Breast epithelium (tissue), 4 donors: ENCODE results near the gene ADGRL3. TPM values are rescaled to one million over a fixed set of nuclear protein-coding genes. Genes with fewer than 3 reads are reported as not detected.

ENCODE experiments used
- DNase-seq, 2 donors: peaks; one replicate each; pipeline ENCODE4 v3.0.0-alpha.2; 2019; ENCODE audit warnings: low spot score in 2 of 2
- H3K27ac ChIP-seq, 2 donors: fragments of 200-600 bp; sonication (generic) in 1 of 2; one replicate each; pipeline ENCODE4 v1.5.1; 2016 to 2019; ENCODE audit warnings: mild to moderate bottlenecking in 1 of 2
- H3K27me3 ChIP-seq, 2 donors: fragments of 200-600 bp; sonication (generic) in 1 of 2; one replicate each; pipeline versions ENCODE4 v1.5.1 to v1.6.0; 2017 to 2019; ENCODE audit warnings: control low read depth in 1 of 2, mild to moderate bottlenecking in 1 of 2
- H3K36me3 ChIP-seq: fragments of 200-600 bp; one replicate; pipeline ENCODE4 v1.5.1; 2019
- H3K4me1 ChIP-seq, 2 donors: fragments of 200-600 bp; sonication (generic); one replicate each; pipeline ENCODE4 v1.5.1; 2016 to 2019; ENCODE audit warnings: control low read depth in 1 of 2
- H3K4me3 ChIP-seq, 3 donors: fragments of 200-600 bp; sonication (generic); 1 replicate in 2 of 3; 2 replicates in 1 of 3; pipeline ENCODE4 v1.5.1; 2016 to 2019; ENCODE audit warnings: mild to moderate bottlenecking in 3 of 3, moderate library complexity in 2 of 3
- H3K9me3 ChIP-seq, 2 donors: fragments of 200-600 bp; sonication (generic) in 1 of 2; one replicate each; pipeline ENCODE4 v1.5.1; 2016 to 2019; ENCODE audit warnings: control low read depth in 1 of 2
- POLR2A ChIP-seq: fragments of 450-650 bp; IDR thresholded peaks from one replicate; pipeline ENCODE4 v1.6.1; 2016; ENCODE audit warnings: antibody characterized with exemption, mild to moderate bottlenecking, moderate library complexity
- POLR2AphosphoS5 ChIP-seq, 3 donors: sonication (generic); formaldehyde crosslinking; IDR thresholded peaks; one replicate each; pipeline ENCODE4 v1.6.1; 2017; ENCODE audit warnings: antibody characterized with exemption in 3 of 3
- intact Hi-C: fragments of 100-400 bp; cut with DNase I; formaldehyde crosslinking; loops from one replicate; pipeline ENCODE4 v1.15.1; 2023; ENCODE audit warnings: low total_unique reads
- total RNA-seq, 3 donors: library from RNA; depleted of rRNA; stranded (reverse); fragments of >200 nt; gene quantifications; one replicate each; pipeline ENCODE4 v1.1.0, GENCODE V29; 2016
- TF ChIP-seq, protein P1 (sequence below), 3 donors: fragments of 450-650 bp; IDR thresholded peaks; one replicate each; pipeline ENCODE4 v1.5.1; 2016 to 2017; ENCODE audit warnings: antibody characterized with exemption in 3 of 3, mild to moderate bottlenecking in 3 of 3, moderate library complexity in 3 of 3

Gene ADGRL3
- total RNA-seq, 3 donors from 2014 or later = 4.2 to 8.2 (median 6.6) TPM

DNA sequence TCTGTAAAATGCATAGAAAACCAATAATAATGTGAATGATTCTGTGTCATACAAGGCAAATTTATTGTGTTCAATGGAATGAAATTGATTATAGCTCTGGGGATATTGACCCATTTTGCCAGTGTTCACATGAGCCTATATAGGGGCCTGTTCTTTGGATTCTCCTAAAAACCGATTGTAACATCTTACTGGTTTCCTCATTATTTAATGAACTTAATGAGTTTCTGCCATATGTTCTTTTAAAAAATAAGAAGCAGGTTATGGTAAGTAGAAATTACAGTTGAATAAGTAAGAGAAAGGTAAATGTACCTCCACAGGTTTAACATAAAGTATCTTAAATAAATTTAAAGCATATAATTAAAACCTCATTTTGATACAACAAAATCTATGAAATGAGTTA lies 24.6 kb upstream of the ADGRL3 start:
- no peaks in the 10 kb centered on the region for H3K36me3 ChIP-seq
- H3K9me3 ChIP-seq = no peaks in the 10 kb centered on the region
- no peaks in the 10 kb centered on the region for H3K4me1 ChIP-seq
- H3K27me3 ChIP-seq = no peaks in the 10 kb centered on the region
- DNase-seq = no peak
- intact Hi-C loops = no loop called here
- TF ChIP-seq POLR2A = no peak
- H3K4me3 ChIP-seq = no peak overlapping the region
- no peak overlapping the region for H3K27ac ChIP-seq

DNA sequence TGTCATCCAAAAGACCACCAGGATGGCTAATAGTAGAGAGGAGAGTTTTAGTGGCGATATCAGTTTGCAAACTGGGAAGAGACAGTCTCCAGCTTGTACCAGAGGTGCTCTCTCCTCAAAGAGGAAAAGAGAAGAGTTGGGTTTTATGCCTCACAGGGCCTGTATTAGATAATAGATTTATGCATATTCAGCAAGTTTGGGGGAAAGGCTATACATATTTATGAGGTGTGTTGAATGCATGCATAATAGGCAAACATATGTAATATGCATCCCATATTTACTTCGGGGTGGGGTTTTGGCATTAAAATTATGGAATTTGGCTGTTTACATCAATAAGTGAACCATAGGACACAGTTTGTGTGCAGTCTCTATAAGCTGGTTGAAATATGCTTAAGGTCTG lies 22.8 kb upstream of the ADGRL3 start:
- no peak for TF ChIP-seq POLR2A
- Histone ChIP-seq H3K27ac (no peak overlapping the region), H3K36me3 (no peaks in the 10 kb centered on the region), H3K4me1 (no peaks in the 10 kb centered on the region), H3K9me3 (no peaks in the 10 kb centered on the region), H3K4me3 (no peak overlapping the region), H3K27me3 (no peaks in the 10 kb centered on the region)
- DNase-seq = no peak
- intact Hi-C loops = no loop called here

DNA sequence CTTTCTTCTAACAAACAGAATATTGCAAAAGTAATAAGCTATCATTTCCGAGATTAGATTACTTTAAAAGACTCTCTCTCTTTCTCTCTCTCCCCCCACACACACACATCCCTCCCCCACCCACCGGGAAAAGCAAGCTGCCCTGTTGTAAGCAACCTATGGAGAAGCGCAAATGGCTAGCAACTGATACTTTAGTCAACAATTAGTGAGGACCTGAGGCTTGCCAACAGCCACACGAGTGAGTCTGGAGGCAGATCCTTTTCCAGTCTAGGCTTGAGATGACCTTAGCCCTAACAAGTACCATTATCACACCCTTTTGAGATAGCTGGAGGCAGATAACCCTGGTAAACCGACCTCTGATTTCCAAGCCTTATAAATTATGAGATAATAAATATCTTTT lies 19.7 kb upstream of the ADGRL3 start:
- H3K4me3 ChIP-seq = no peak overlapping the region
- TF ChIP-seq, protein P1, sequence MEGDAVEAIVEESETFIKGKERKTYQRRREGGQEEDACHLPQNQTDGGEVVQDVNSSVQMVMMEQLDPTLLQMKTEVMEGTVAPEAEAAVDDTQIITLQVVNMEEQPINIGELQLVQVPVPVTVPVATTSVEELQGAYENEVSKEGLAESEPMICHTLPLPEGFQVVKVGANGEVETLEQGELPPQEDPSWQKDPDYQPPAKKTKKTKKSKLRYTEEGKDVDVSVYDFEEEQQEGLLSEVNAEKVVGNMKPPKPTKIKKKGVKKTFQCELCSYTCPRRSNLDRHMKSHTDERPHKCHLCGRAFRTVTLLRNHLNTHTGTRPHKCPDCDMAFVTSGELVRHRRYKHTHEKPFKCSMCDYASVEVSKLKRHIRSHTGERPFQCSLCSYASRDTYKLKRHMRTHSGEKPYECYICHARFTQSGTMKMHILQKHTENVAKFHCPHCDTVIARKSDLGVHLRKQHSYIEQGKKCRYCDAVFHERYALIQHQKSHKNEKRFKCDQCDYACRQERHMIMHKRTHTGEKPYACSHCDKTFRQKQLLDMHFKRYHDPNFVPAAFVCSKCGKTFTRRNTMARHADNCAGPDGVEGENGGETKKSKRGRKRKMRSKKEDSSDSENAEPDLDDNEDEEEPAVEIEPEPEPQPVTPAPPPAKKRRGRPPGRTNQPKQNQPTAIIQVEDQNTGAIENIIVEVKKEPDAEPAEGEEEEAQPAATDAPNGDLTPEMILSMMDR (IDR thresholded peaks at IDR 0.05) = no peak
- TF ChIP-seq POLR2A (no peak), POLR2AphosphoS5 (IDR thresholded peaks at IDR 0.05) (no peak)
- intact Hi-C loops = no loop called here
- H3K36me3 ChIP-seq = no peaks in the 10 kb centered on the region
- H3K4me1 ChIP-seq = no peaks in the 10 kb centered on the region
- no peak overlapping the region for H3K27ac ChIP-seq
- peaks cover 0 to 14% of the 10 kb centered on the region in 2 donors for H3K9me3 ChIP-seq
- H3K27me3 ChIP-seq = no peaks in the 10 kb centered on the region
- DNase-seq = no peak

DNA sequence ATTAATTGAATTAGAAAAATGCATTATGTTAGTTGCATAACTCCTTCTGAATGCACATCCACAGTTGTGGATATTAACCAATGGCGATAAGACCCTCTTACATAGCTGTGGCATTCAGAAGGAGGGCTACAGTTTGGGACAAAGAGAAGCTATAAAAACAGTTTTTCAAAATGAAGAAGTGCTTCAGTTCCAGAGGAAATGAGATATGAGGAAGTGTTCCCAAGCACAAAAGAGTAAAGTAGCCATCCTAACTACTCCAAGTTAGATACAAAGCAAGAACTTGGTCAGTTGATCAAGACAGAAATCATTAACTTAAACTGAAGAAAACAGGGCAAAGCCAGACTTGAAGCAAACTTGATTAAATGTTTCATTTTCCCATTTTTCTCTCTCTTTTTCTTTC lies 17.2 kb upstream of the ADGRL3 start:
- TF ChIP-seq, protein P1 (IDR thresholded peaks at IDR 0.05) = no peak
- no peak for TF ChIP-seq POLR2A
- TF ChIP-seq POLR2AphosphoS5 (IDR thresholded peaks at IDR 0.05) = no peak
- intact Hi-C loops = loop anchor here (1.0 kb wide), 1 partner anchor 18 kb away; no protein-coding TSS in a partner anchor

DNA sequence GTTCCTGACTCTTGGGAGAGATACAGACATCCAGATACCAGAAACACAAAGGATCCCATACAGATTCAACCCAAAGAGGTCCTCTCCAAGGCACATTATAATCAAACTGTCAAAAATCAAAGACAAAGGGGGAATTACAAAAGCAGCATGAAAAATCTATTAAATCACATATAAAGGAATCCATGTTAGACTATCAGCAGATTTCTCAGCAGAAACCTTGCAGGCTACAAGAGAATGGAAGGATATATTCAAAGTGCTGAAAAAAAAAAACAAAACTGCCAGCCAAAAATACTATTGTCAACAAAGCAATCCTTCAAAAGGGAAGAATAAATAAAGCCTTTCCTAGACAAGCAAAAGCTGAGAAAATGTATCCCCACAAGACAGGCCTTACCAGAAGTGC lies 14.8 kb upstream of the ADGRL3 start:
- H3K27me3 ChIP-seq = no peaks in the 10 kb centered on the region
- no peaks in the 10 kb centered on the region for H3K4me1 ChIP-seq
- H3K4me3 ChIP-seq = no peak overlapping the region
- TF ChIP-seq POLR2A (no peak), POLR2AphosphoS5 (IDR thresholded peaks at IDR 0.05) (no peak)
- TF ChIP-seq, protein P1 (IDR thresholded peaks at IDR 0.05) = no peak
- no peaks in the 10 kb centered on the region for H3K36me3 ChIP-seq
- no peak overlapping the region for H3K27ac ChIP-seq
- peaks cover 0 to 16% of the 10 kb centered on the region in 2 donors for H3K9me3 ChIP-seq
- DNase-seq = no peak
- intact Hi-C loops = no loop called here

More for the DNA sequence above, 17.2 kb upstream of the ADGRL3 start:
- Histone ChIP-seq H3K4me1 (no peaks in the 10 kb centered on the region), H3K27ac (no peak overlapping the region), H3K27me3 (no peaks in the 10 kb centered on the region), H3K9me3 (peaks cover 0 to 16% of the 10 kb centered on the region in 2 donors), H3K36me3 (no peaks in the 10 kb centered on the region), H3K4me3 (no peak overlapping the region)
- no peak for DNase-seq

DNA sequence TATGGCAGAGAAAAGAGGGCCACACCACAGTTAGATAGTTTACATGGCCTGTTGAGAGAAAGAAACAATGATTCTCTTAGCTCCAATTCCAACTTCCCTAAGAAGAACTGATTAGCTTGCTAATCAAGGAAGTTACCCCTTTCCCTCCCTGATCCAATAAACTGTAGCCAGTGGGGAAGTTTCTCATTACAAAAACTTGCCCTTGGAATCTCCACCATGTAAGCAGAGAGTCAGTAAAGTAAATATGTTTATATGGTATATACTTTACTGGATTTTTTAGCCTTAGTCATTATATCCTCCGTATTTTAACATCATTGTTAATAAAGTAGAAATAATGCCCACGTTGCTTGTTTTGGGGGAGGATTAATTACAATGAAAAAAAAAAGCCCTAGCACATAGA lies 7.7 kb upstream of the ADGRL3 start:
- Histone ChIP-seq H3K27ac (no peak overlapping the region), H3K4me1 (no peaks in the 10 kb centered on the region), H3K27me3 (no peaks in the 10 kb centered on the region), H3K9me3 (no peaks in the 10 kb centered on the region), H3K4me3 (no peak overlapping the region), H3K36me3 (no peaks in the 10 kb centered on the region)
- TF ChIP-seq POLR2A (no peak), POLR2AphosphoS5 (IDR thresholded peaks at IDR 0.05) (no peak)
- TF ChIP-seq, protein P1 (IDR thresholded peaks at IDR 0.05) = no peak
- DNase-seq = no peak
- intact Hi-C loops = no loop called here
